ENCODE results near the gene CABP1.

The CABP1 gene

GRCh38 chr12:120642826-120643225 lies 2.4 kb downstream of the CABP1 start:
- no peak for DNase-seq (ENCODE audit: extremely low read depth, low read depth)
- TF ChIP-seq, protein P1, sequence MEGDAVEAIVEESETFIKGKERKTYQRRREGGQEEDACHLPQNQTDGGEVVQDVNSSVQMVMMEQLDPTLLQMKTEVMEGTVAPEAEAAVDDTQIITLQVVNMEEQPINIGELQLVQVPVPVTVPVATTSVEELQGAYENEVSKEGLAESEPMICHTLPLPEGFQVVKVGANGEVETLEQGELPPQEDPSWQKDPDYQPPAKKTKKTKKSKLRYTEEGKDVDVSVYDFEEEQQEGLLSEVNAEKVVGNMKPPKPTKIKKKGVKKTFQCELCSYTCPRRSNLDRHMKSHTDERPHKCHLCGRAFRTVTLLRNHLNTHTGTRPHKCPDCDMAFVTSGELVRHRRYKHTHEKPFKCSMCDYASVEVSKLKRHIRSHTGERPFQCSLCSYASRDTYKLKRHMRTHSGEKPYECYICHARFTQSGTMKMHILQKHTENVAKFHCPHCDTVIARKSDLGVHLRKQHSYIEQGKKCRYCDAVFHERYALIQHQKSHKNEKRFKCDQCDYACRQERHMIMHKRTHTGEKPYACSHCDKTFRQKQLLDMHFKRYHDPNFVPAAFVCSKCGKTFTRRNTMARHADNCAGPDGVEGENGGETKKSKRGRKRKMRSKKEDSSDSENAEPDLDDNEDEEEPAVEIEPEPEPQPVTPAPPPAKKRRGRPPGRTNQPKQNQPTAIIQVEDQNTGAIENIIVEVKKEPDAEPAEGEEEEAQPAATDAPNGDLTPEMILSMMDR (IDR thresholded peaks at IDR 0.05; ENCODE audit: low read depth, low read length): no peak

DNA sequence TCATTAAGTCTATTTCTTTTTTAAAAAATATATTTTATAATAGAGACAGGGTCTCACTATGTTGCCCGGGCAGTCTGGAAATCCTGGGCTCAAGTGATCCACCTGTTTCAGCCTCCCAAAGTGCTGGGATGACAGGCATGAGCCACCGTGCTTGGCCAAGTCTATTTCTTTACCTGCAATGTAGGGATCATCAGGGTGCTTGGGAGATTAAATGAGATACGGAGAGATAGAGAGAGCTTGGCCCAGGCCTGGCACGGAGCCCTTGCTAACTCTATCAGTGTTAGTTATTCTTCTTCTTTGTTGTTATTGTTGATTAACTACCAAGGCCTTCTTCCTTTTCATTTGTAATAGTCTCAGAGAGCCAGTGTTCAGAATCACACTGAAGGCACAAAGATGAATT lies 3.1 kb downstream of the CABP1 start:
- no peak for DNase-seq (ENCODE audit: extremely low read depth, low read depth)
- TF ChIP-seq, protein P1 (IDR thresholded peaks at IDR 0.05; ENCODE audit: low read depth, low read length): no peak

DNA sequence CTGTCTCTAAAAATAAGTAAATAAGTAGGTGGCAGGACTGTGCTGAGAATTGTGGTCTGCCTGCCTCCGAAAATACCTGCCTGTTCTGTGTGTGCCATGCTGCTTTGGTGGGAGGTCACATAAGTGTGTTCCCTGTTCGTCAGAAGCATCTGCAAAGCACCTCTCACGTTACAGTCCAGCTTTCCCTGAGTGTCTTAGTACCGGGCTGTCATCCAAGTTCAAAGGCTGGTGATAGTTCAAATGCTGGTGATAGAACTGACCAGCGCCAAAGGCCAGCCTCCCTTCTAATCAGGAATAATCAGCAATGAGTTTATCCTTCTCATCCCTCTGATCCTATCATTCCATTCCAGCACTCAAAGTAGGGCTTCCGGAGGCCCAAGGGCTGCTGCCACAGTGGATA lies 5.6 kb downstream of the CABP1 start:
- TF ChIP-seq, protein P1 (IDR thresholded peaks at IDR 0.05; ENCODE audit: low read depth, low read length): no peak
- no peak for DNase-seq (ENCODE audit: extremely low read depth, low read depth)

- no peak for DNase-seq (ENCODE audit: extremely low read depth, low read depth)
- TF ChIP-seq, protein P1 (IDR thresholded peaks at IDR 0.05; ENCODE audit: low read depth, low read length): no peak
Measured at GRCh38 chr12:120647375-120647755, 6.9 kb downstream of the CABP1 start.

DNA sequence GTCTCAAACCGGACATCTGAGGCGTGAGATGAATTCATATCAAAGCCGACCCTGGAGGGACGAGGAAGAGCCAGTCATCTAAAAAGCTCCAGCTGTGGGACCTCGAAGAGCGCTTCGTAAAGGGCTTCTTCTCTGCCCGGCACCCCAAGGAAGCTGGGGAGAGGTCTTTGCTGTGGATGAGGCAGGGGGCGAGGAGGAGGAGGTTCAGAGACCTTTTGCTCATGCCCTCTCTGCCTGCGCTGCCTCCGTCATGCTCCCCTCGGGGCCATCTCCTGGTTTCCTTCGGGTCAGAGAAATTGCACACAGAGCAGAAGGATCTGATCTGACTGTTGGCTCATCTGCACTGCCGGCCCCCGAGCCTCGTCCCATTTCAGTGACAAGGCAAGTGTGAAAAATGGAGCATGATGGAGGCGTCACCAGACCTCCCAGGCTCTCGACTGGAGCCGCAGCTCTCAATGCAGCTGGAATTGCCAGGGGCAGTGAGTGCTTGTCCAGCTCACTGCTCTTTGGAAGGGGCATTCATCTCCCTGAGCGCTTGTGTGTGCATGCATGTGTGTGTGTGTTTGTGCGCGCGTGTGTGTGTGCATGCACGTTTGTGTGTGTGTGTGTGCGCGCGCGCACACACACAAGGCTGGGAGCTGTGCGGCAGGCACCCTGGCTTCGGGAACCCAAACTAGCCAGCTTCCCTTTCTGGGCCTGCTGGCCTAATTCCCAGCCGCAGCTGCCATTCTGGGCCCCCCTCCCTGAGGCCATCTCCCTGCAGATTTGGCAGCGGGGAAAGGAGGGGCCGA lies 9.2 kb downstream of the CABP1 start:
- TF ChIP-seq, protein P1 (IDR thresholded peaks at IDR 0.05; ENCODE audit: low read depth, low read length): no peak
- DNase-seq (ENCODE audit: extremely low read depth, low read depth): no peak

DNA sequence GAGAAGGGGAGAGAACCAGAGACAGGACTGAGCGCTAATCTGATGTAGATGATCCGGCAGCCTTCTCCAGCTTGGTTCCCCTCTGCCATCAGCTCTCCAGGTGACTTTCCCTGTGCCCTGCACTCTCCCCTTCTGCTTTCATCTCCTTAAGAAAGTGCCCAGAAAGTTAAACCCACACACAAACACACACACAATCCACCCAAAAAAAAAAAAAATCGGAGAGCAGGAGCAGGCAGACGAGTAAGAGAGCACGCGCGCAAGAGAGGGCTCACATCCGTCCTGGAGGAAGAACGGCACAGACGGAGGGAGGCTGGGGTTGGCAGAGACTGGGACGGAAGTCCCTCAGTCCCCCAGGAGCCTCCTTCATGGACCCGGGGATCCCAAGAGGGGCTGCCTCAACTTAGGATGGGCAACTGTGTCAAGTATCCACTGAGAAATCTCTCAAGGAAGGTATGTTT lies 9.8 kb downstream of the CABP1 start:
- no peak for DNase-seq (ENCODE audit: extremely low read depth, low read depth)
- TF ChIP-seq, protein P1 (IDR thresholded peaks at IDR 0.05; ENCODE audit: low read depth, low read length): no peak

GRCh38 chr12:120651821-120652220 lies 11.4 kb downstream of the CABP1 start:
- DNase-seq (ENCODE audit: extremely low read depth, low read depth): no peak

More at GRCh38 chr12:120651821-120652220, 11.4 kb downstream of the CABP1 start:
- TF ChIP-seq, protein P1 (IDR thresholded peaks at IDR 0.05; ENCODE audit: low read depth, low read length): no peak

Data from AG09319 (cell line).